GM18868 (cell line): ENCODE results near the gene TMPRSS3.

Source experiments
- ATAC-seq: cut with Tn5 transposase; IDR thresholded peaks from one replicate; pipeline ENCODE4 v1.9.1; 2021; ENCODE audit warnings: mild to moderate bottlenecking, moderate library complexity; ENCODE audit not compliant: unreplicated experiment

The TMPRSS3 gene

DNA sequence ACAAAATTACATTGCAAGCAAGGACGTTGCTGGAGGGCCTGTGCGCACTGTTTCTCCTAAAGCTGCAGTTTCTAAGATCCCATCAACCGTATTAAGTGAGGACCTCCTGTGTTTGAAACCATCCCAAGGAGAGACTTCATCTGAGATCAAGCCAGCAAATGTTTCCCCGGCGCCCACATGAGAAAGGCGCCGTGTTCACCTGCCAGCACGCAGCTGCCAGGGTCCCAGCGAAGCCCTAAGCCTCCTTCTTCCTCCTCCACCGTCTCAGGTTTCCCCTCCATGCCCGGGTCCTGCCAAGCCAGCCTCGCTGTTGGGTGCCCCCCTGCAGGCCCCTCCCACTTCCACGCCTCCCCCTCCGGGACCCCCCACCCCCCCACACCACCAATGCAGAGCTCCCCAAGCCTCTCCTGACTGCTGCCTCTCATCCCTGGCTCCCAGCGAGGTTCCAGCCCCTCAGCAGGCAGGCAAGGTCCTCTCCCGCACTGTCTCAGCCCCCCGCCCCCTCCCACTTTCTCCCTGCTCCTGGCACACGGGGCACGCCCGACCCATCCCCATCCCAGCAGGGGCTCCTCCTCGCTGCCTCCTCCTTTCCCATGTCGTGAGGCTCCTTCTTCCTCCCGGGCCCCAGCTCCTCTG, 20.9 kb downstream of the TMPRSS3 start:
- ATAC-seq = no peak

DNA sequence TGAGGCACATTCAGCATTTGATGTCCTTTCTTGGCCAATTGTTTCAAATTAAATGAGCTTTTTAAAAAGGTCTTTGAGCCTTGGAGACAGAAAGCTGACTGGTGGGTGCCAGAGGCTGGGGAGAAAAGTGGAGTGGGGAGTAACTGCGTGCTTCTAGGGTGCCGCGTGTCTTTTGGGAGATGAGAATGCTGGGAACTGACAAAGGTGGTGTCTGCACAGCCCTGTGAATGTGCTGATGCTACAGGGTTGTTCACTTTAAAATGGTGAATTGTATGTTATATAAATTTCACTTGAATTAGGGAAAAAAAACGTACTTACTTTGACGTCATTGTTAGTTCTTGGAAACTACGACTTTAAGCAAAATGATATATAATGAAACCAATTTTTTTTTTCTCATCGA, 21.4 kb downstream of the TMPRSS3 start:
- no peak for ATAC-seq

DNA sequence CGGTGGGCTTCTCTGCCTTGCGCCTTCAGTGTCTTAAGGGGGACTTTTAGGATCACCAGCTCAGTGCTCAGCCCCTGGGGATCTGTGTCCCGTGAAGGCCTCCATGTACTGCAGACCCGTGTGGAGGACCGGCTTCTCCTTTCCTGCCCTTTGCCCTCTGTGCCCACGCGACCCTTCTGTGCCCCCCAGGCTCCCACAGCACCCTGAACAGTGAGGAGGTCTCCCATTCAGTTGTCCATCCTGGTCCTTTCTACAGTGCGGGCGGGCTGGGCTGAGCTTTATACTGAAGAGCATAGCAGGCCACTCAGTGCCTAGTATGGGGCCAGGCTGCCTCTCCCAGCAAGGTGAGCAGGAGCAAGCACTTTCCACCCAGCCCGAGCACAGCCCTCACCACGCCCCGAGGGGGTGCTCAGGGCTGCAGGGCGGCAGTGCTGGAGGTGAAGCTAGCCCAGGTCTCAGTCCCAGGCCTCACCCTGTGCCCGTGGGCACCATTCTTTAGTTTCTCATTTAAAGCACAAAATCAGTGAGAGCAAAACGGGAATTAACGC, 21.9 kb downstream of the TMPRSS3 start:
- no peak for ATAC-seq

GRCh38 chr21:42373196-42373907, 22.5 kb downstream of the TMPRSS3 start:
- ATAC-seq = no peak

GRCh38 chr21:42370894-42371654, 24.8 kb downstream of the TMPRSS3 start:
- no peak for ATAC-seq

DNA sequence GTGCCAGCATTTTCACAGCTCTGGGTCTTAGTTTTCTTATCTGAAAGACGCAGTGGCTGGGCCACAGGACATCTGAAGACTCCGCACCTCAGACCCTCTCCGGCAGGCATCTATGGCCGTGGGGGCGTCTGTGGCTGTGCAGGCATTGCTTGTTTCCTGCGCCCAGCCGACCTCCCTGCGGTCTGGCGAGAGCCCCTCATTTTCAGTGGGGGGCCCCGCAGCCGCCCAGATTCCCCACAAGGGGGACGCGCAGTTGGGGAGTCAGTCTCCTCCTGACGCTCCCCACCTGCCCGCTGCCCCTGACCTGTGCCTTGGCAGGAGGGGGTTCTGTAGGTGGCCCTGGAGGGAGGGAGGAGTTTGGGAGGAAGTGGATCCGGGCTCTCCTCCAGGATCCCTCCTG, 26.0 kb downstream of the TMPRSS3 start:
- no peak for ATAC-seq

- ATAC-seq = no peak
Observed at GRCh38 chr21:42367367-42368165, 28.3 kb downstream of the TMPRSS3 start.

GRCh38 chr21:42366292-42367010, 29.4 kb downstream of the TMPRSS3 start, which contains the start of gene TFF1:
TFF1 (minus strand) TSS chr21:42366535; CDS start chr21:42366495, 40 bp downstream.
- ATAC-seq = no peak

DNA sequence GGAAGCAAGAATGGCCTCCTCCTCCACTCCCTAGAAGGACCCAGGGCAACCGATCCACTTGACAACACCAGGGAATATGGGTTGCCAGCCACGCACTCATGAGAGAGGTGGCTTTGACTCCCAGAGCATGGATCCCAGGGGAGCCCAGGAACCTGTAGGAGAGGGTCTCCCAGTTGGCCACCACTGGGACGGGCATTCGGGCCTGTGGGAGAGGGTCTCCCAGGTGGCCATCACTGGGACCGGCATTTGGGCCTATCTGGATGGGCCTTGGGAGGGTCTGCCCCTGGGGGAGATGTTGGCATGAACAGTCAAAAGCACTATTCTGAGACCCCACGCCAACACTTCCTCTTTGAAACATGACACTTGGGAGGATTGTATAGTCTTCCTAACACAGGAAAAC, 30.1 kb downstream of the TMPRSS3 start:
- no peak for ATAC-seq

DNA sequence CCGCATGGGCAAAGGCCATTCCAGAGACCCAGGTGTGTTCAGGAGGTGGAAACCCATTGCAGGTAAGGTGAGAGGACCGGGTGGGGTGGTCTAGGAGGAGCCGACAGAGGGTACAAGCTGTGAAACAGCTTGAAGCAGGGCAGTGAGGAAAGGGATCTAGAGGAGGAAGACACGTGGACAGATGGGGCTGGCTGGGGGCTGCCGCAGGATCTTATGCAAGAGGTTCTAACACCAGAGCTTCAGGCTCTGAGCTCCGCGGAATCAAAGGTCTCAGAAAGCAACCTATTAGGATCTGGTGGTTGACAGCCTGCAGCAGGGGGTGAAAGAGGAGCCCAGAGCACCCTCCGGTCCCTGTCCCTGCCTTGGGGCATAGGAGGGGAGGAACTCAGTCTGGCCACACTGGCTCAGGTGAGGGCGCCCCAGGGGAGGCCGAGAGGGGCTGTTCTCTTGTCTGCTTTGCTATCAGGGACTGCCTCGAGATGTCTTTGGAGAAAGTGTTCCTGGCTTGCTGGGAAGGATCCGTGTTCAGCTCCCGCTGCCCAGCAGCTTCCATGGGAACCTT, 31.5 kb downstream of the TMPRSS3 start:
- ATAC-seq = no peak

- ATAC-seq = no peak
Observed at GRCh38 chr21:42363312-42363711, 32.5 kb downstream of the TMPRSS3 start.

- no peak for ATAC-seq
Observed at GRCh38 chr21:42362700-42363099, 33.2 kb downstream of the TMPRSS3 start.

DNA sequence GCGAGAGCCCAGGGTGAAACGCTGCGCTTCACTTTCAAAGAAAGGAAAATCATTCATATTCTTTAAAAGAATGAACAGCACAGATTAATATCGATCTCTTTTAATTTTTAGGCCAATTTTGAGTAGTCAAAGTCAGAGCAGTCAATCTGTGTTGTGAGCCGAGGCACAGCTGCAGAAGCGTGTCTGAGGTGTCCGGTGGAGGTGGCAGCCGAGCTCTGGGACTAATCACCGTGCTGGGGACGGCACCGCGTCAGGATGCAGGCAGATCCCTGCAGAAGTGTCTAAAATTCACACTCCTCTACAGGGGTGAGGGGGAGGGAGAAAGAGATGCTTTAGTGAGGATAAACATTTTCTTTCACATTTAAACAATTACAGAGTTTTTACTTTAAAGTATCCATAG, 33.7 kb downstream of the TMPRSS3 start:
- no peak for ATAC-seq

GRCh38 chr21:42361286-42361685, 34.6 kb downstream of the TMPRSS3 start:
- no peak for ATAC-seq

GRCh38 chr21:42360317-42360716, 35.5 kb downstream of the TMPRSS3 start:
- no peak for ATAC-seq

GRCh38 chr21:42358937-42359336, 36.9 kb downstream of the TMPRSS3 start:
- ATAC-seq = no peak

GRCh38 chr21:42358261-42358660, 37.6 kb downstream of the TMPRSS3 start:
- ATAC-seq = no peak

- ATAC-seq = no peak
Observed at GRCh38 chr21:42357307-42357706, 38.5 kb downstream of the TMPRSS3 start.

GRCh38 chr21:42356650-42357049, 39.2 kb downstream of the TMPRSS3 start:
- no peak for ATAC-seq

DNA sequence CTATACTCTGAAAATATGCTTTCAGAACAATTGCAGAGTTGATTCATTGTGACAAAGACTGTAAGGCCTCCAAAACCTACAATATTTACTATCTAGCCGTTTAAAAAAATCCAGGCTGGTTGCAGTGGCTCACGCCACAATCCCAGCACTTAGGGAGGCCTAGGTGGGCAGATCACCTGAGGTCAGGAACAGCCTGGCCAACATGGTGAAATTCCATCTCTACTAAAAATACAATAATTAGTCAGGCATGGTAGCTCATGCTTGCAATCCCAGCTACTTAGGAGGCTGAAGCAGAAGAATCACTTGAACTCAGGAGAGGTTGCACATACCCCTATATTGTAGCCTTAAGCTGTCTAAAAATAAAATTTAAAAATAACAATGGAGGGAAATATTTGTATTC, 39.8 kb downstream of the TMPRSS3 start:
- no peak for ATAC-seq
